DOHH2 (cell line): Measurements from ENCODE around the gene NMNAT2.

Experiments
- H3F3A ChIP-seq: fragments of 200-600 bp; sonication (generic), shearing (Covaris generic); 2 replicates; pipeline ENCODE4 v1.6.0; 2016; ENCODE audit warnings: antibody characterized with exemption, mild to moderate bottlenecking; ENCODE audit not compliant: control insufficient read depth, insufficient read depth
- H3K27ac ChIP-seq: fragments of 200-600 bp; sonication (generic); 2 replicates; pipeline ENCODE4 v1.5.1; 2014; ENCODE audit warnings: low read depth, mild to moderate bottlenecking, low read length, moderate library complexity
- H3K27me3 ChIP-seq: fragments of 200-600 bp; sonication (generic); 2 replicates; pipeline ENCODE4 v1.6.1; 2014; ENCODE audit warnings: mild to moderate bottlenecking, low read length, mixed read lengths; ENCODE audit not compliant: control insufficient read depth
- H3K36me3 ChIP-seq: fragments of 200-600 bp; sonication (generic); 2 replicates; pipeline ENCODE4 v1.6.1; 2014; ENCODE audit warnings: mild to moderate bottlenecking, low read length, moderate library complexity, mixed read lengths; ENCODE audit not compliant: control insufficient read depth
- H3K4me1 ChIP-seq: fragments of 200-600 bp; sonication (generic); 2 replicates; pipeline ENCODE4 v1.6.1; 2014; ENCODE audit warnings: mild to moderate bottlenecking, low read length, mixed read lengths; ENCODE audit not compliant: control insufficient read depth
- H3K4me2 ChIP-seq: fragments of 200-600 bp; sonication (generic); 2 replicates; pipeline ENCODE4 v1.6.0; 2014; ENCODE audit warnings: mild to moderate bottlenecking, low read length, moderate library complexity
- H3K4me3 ChIP-seq: fragments of 200-600 bp; sonication (generic); 2 replicates; pipeline ENCODE4 v1.5.1; 2014; ENCODE audit warnings: mild to moderate bottlenecking, low read length, mixed read lengths
- H3K79me2 ChIP-seq: fragments of 200-600 bp; sonication (generic); 2 replicates; pipeline ENCODE4 v1.6.1; 2014; ENCODE audit warnings: mild to moderate bottlenecking, low read length, mixed read lengths; ENCODE audit not compliant: control insufficient read depth
- H3K9me2 ChIP-seq: fragments of 200-600 bp; sonication (generic); replicated peaks from 2 replicates; pipeline ENCODE4 v1.6.1; 2014; ENCODE audit warnings: mild to moderate bottlenecking, low read length, mixed read lengths; ENCODE audit not compliant: control insufficient read depth
- H3K9me3 ChIP-seq: fragments of 200-600 bp; sonication (generic); 2 replicates; pipeline ENCODE4 v1.6.1; 2014; ENCODE audit warnings: antibody characterized with exemption, low read length, mixed read lengths; ENCODE audit not compliant: control insufficient read depth, insufficient read depth
- H4K20me1 ChIP-seq: fragments of 200-600 bp; sonication (generic); 2 replicates; pipeline ENCODE4 v1.6.0; 2014; ENCODE audit warnings: low read depth, mild to moderate bottlenecking, antibody characterized with exemption, low read length, moderate library complexity; ENCODE audit not compliant: control insufficient read depth, insufficient read depth
- EZH2phosphoT487 ChIP-seq: fragments of 200-600 bp; sonication (generic); IDR thresholded peaks from 2 replicates; pipeline ENCODE4 v1.6.1; 2017; ENCODE audit warnings: borderline replicate concordance, mild to moderate bottlenecking, antibody characterized with exemption, low read length, moderate library complexity, mixed read lengths
- TF ChIP-seq, protein P1 (sequence below): fragments of 200-600 bp; sonication (generic); IDR thresholded peaks from one replicate; pipeline ENCODE4 v1.5.1; 2014; ENCODE audit warnings: antibody characterized with exemption, mild to moderate bottlenecking, low read depth, low read length; ENCODE audit not compliant: poor library complexity, severe bottlenecking

NMNAT2 gene

DNA sequence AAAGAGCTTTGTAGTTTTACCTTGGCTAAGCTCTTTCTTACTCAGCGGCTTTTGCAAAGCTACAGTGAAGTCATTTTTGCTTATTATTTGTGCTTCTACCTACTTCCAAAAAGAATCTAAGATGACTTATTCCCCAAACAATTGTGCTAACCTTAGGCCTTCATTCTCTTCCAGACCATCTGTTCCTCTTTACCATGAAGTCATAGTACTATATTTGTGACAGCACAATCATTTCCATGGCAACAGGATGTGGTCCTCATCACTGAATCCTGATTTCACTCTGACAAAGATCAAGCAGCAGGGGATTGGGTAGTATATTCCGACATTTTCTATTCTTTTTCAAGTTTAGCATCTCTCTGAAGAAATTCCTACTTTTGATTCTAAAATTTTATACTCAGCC, 24.8 kb upstream of the NMNAT2 start:
- Histone ChIP-seq H3K9me3 (no peaks in the 10 kb centered on the region), H3K4me2 (no peak overlapping the region)

GRCh38 chr1:183438060-183438459, 19.9 kb upstream of the NMNAT2 start:
- Histone ChIP-seq H3K4me2 (no peak overlapping the region), H3K9me2 (no peaks in the 10 kb centered on the region), H4K20me1 (no peaks in the 10 kb centered on the region), H3F3A (no peaks in the 10 kb centered on the region), H3K27ac (no peak overlapping the region), H3K9me3 (no peaks in the 10 kb centered on the region), H3K36me3 (no peaks in the 10 kb centered on the region), H3K27me3 (peaks cover 16% of the 10 kb centered on the region; the same call in 1 of the 2 replicates), H3K4me1 (no peaks in the 10 kb centered on the region), H3K4me3 (no peak overlapping the region), H3K79me2 (no peaks in the 10 kb centered on the region)
- TF ChIP-seq EZH2phosphoT487, result no peak
- TF ChIP-seq, protein P1, sequence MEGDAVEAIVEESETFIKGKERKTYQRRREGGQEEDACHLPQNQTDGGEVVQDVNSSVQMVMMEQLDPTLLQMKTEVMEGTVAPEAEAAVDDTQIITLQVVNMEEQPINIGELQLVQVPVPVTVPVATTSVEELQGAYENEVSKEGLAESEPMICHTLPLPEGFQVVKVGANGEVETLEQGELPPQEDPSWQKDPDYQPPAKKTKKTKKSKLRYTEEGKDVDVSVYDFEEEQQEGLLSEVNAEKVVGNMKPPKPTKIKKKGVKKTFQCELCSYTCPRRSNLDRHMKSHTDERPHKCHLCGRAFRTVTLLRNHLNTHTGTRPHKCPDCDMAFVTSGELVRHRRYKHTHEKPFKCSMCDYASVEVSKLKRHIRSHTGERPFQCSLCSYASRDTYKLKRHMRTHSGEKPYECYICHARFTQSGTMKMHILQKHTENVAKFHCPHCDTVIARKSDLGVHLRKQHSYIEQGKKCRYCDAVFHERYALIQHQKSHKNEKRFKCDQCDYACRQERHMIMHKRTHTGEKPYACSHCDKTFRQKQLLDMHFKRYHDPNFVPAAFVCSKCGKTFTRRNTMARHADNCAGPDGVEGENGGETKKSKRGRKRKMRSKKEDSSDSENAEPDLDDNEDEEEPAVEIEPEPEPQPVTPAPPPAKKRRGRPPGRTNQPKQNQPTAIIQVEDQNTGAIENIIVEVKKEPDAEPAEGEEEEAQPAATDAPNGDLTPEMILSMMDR, result no peak

More for the DNA sequence above, 24.8 kb upstream of the NMNAT2 start:
- Histone ChIP-seq H3K4me3 (no peak overlapping the region), H3K79me2 (no peaks in the 10 kb centered on the region), H3K4me1 (no peaks in the 10 kb centered on the region), H3K27me3 (peaks cover 16% of the 10 kb centered on the region; the same call in 1 of the 2 replicates), H4K20me1 (no peaks in the 10 kb centered on the region), H3K9me2 (no peaks in the 10 kb centered on the region), H3F3A (no peaks in the 10 kb centered on the region), H3K36me3 (no peaks in the 10 kb centered on the region), H3K27ac (no peak overlapping the region)
- no peak for TF ChIP-seq EZH2phosphoT487
- TF ChIP-seq, protein P1, result no peak

DNA sequence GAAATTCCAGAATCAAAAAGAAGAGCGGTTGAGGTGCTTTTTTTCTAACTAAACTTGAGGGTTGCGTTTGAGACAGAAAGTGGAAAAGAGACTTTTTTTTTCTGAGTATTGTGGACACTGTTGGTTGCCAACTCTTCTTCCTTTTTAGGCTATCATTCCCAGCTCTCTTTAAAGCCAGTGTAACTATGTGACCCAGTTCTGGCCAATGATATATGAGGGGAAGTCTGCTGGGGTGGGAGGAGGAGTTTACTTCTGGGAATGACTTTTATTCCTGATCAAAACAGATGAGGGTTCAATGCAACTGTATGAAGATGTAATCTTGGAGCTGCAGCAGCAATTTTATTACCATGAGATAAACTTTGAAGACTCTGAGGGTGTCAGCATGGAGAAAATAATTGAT, 17.3 kb upstream of the NMNAT2 start:
- H3K4me2 ChIP-seq, result no peak overlapping the region
- H3K27ac ChIP-seq, result no peak overlapping the region
- no peaks in the 10 kb centered on the region for H3K9me3 ChIP-seq
- no peak overlapping the region for H3K4me3 ChIP-seq
- no peaks in the 10 kb centered on the region for H3K36me3 ChIP-seq
- H3K27me3 ChIP-seq, result peaks cover 6% of the 10 kb centered on the region; the same call in 1 of the 2 replicates
- no peaks in the 10 kb centered on the region for H4K20me1 ChIP-seq
- no peaks in the 10 kb centered on the region for H3F3A ChIP-seq
- no peaks in the 10 kb centered on the region for H3K79me2 ChIP-seq
- TF ChIP-seq EZH2phosphoT487, result no peak
- TF ChIP-seq, protein P1, result no peak
- no peaks in the 10 kb centered on the region for H3K4me1 ChIP-seq
- H3K9me2 ChIP-seq, result no peaks in the 10 kb centered on the region
